NOMO-1 treated with dmso at 0.1 percent for 144 hours (cell line): Measurements from ENCODE around the gene NXNL1.

Experiments
- DNase-seq: peaks from one replicate; lab custom pipeline; 2025; ENCODE audit not compliant: unreplicated experiment; lab: John Stamatoyannopoulos, UW

NXNL1 gene

DNA sequence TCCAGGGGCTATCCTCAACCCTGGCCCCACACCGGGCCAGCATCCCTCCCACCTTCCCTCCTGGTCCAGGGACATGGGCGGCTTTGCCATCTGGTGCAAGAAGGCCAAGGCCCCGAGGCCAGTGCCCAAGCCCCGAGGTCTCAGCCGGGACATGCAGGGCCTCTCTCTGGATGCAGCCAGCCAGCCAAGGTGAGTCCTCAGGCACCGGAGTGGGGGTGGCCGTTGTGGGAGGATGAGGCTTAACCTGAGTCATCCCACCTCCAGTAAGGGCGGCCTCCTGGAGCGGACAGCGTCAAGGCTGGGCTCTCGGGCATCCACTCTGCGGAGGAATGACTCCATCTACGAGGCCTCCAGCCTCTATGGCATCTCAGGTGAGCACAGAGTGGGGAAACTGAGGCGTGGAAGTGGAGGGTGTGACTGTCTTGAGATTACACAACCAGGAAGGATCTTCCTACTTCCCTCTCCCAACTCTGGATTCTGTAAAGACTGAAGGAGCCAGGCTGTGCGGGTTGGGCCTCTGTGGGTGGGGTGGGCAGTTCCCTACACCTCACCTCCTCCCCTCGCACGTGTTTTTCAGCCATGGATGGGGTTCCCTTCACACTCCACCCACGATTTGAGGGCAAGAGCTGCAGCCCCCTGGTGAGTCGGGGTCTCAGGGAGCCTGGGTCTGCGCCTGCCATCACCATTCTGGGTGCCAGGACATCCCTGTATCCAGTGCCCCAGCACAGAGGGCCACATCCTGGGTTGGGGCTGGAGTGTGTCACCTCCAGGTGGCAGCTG is 37.1 kb downstream of the NXNL1 start:
- no peak for DNase-seq

DNA sequence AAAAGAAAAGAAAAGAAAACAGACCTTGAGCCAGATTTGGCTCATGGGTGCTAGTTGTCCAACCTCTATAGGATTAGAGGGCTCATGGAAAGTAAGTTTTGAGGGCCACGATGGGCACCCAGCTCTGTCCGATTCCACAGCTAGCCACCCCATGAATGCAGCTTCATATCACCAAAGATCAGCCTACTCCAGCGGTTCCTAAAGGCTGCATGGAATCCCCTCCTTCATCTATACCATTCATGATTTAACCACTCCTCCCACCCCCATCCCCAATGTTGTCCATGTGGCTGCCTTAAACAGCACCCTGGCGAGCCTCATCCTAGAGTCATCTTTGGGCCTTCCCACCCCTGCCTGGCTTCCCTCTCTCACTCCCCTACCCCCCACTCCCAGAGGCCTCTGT is 38.8 kb downstream of the NXNL1 start:
- DNase-seq, result no peak

DNA sequence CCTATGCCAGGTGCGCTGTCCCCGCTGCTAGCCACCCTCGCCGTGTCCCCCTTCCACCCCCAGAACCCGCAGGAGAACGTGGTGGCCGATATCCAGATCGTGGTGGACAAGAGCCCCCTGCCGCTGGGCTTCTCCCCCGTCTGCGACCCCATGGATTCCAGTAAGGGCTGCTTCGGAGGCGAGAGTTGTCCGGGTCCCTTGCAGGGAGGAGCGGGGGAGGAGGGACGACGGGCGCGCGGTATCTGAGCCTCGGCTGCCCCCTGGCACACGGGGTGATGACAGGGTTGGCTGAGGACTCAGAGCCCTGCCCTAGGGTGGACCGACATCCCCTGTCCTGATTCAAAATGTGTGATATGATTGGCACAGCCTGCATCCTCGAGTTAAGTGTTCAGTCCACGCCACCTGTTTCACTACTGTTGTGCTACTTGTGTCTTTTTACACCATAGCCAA is 40.2 kb downstream of the NXNL1 start:
- no peak for DNase-seq

DNA sequence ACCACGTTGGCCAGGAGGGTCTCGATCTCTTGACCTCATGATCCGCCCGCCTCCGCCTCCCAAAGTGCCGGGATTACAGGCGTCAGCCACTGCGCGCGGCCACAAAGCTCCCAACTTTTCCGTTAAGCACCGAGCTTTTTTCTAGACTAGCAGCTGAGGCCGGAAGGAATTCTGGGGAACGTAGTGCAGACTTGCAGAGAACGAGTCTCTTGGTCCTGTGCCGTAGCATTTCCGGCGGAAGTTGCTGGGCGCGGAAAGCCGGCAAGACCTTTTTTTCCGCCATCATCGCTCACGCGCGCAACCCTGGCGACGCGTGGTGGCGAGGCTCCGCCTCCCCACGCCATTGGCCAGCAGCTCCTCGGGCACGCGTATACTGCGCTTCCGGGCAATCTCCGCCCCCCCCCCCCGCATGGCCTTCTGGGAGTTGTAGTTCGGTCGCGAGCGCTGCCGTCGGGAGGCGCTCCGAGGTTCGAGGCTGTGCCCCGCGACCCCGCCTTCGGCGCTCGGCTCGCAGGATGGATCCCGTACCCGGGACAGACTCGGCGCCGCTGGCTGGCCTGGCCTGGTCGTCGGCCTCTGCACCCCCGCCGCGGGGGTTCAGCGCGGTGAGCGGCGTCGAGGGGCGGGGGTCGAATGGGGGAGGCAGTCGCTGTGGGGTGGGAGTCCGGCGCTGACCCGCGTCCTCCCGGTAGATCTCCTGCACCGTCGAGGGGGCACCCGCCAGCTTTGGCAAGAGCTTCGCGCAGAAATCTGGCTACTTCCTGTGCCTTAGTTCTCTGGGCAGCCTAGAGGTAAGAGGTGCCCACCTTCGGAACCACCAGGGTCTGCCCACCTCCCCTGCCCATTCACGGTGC is 40.9 kb downstream of the NXNL1 start, which contains the start of gene MVB12A:
TSS of gene MVB12A (plus strand) at position 427 of the 854 bp plus-strand sequence. CDS start at position 516, 89 bp downstream.
- DNase-seq, result peak; percentile 96

DNA sequence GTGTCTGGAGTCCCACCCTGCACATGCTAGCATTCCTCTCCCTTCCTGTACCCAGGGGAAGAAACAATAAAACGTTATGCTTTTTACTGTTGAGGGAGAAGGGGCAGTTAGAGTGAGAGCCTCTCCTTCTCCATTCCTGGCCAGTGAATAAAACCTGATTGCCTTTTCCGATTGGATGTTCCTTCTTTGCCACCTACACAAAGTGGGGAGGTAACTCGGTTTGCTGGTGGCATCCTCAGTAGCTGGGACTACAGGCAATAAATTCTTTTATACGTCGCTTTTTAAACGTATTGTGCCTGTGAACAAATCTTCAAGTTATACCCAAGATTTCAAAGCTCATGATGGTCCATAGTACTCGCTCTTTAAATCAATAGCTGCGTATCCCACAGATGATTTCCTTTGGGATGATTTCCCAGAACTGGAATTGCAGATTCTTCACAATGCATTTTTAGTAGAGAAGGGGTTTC is 41.5 kb downstream of the NXNL1 start:
- DNase-seq, result no peak

DNA sequence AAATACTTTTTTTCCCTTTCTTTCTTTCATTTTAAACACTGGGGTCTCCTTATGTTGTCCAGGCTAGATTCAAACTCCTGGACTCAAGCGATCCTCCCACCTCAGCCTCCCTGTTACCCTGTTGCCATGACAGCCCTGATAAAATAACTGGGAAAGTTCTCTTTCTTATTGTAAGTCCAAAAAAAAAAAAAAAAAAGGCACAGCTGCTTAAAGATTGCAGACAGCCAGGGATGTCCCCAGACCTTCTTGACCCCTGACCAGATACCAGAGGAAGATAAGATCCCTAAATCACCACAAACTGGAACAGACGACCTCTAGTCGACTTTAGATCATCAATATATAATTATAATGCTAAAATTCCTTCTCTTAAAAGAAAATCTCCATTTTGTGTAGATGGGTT is 42.0 kb downstream of the NXNL1 start:
- DNase-seq, result no peak

DNA sequence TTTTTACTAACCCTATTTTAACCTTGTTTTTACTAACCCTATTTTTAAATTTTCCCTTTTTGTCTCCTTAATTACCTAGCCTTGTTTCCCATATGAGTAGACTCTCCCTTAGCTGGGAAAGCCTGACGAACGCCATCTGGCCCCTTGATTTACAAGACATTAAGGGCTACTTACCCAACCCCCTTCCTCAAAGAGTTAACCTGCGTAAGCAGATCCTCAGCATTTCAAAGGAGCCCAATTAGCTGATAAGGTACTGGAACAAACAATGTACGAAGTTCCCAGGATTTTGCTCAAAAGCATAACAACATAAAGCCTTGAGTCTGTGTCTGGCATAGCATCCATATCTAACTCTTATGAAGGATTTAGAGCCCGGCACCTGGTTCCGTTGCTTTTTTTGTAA is 45.6 kb downstream of the NXNL1 start:
- no peak for DNase-seq

DNA sequence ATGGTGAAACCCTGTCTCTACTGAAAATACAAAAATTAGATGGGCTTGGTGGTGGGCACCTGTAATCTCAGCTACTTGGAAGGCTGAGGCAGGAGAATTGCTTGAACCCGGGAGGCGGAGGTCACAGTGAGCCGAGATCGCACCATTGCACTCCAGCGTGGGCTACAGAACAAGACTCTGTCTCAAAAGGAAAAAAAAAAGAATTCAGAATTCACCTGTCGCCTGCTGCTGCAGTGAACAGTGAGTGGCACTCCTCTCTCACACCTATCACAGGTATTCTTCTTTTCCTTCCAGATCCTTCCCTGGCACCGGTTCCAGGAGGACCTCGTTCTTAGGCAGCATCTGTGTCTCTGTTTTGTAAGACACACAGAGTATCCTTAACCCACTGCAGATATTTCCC is 46.6 kb downstream of the NXNL1 start:
- DNase-seq, result no peak

DNA sequence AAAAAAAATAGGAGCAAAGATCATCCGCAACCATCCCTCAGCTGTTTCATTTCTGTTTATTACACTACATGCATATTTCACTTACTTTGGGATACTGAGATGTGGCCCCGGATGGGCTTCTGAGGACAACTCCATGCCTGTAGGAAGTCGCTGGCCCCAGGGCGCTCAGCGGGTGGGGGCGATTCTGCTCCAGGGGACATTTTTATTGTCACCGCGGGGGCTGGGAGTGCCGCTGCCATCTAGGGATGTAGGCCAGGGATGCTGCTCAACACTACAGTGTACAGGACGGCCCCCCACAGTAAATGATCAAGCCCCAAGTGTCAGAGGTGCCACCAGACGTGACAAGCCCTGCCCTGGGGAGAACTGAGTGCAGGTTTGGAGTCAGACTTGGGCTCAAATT is 48.9 kb downstream of the NXNL1 start:
- no peak for DNase-seq

DNA sequence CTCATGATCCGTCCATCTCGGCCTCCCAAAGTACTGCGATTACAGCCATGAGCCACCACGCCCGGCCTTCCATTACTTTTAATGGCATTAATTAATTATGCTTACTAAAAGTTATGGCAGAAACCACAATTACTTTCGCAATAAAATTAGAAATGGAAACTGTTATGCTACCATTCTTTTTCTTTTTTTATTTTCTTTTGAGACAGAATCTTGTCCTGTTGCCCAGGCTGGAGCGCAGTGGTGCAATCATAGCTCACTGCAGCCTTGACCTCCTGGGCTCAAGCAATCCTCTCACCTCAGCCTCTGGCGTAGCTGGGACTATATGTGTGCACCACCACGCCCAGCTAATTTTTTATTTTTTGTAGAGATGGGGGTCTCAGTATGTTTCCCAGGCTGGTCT is 50.7 kb downstream of the NXNL1 start:
- DNase-seq, result no peak

DNA sequence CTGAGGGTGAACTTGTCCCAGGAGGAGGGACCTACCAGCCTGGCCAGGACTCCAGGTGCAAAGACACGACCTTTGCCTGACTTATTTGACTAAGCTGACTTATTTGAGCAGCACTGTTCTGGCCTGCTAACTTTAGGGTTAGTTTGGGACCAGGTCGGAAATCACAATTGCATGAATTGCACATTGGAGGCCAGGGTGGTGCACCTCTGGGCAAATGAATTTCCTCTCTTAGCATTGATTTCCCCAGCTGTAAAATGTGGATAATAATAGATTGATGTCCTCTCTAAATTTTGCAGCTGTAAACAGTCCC is 53.9 kb downstream of the NXNL1 start:
- no peak for DNase-seq

DNA sequence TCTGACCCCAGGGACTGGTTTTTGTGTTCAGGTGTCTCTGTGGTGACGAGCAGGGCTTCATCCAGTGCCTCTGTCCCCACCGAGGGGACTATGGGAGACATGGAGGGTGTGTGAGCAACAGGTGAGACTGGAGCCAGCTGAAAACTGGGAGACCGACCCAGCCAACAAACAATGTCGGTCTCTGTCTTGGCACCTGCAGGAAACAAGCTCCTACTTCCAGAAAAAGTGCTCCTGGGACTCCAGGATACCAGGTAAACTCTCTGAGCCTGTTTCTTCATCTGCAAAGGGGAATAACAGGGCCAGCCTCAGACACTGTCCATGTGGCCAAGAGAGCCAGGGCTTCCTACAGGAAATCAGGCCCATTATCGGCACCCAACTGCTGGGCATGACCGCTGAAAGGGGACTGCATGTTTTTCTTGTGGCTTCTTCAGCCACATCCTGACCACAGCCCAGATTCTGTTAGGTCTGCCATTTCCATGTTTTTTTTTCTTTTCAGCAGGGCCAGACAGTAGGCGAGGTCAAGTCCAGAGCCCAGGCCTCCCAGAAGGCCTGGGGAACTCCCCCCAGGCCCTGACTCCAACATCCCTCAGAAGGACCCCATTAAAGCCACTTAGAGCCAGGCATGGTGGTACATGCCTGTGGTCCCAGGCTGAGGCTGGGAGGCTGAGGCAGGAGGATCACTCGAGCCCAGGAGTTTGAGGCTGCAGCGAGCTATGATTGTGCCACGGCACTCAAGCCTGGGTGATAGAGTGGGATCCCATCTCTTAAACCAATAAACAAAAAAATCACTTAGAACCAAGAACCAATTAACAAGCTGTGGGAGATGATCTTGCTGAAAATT is 54.5 kb downstream of the NXNL1 start:
- no peak for DNase-seq
